ENCODE data around the gene KRT78. TPM values are rescaled to one million over a fixed set of nuclear protein-coding genes. Genes with fewer than 3 reads are reported as not detected.

Gene KRT78
- total RNA-seq = not detected in 2 replicates

GRCh38 chr12:52848661-52849255 is at the start of gene KRT78:
TSS of gene KRT78 (minus strand) at chr12:52848994. CDS start at chr12:52848930, 64 bp downstream.

GRCh38 chr12:52833922-52834726 is 14.7 kb downstream of the KRT78 start, which contains the start of gene KRT79:
TSS of gene KRT79 (minus strand) at chr12:52834311. CDS start at chr12:52834260, 51 bp downstream.

GRCh38 chr12:52813885-52814709 is 34.7 kb downstream of the KRT78 start, which contains the start of gene KRT4:
TSS of gene KRT4 (minus strand) at chr12:52814116. CDS start at chr12:52814058, 58 bp downstream.

GRCh38 chr12:52795694-52796428 is 52.9 kb downstream of the KRT78 start, which contains the start of gene KRT3:
TSS of gene KRT3 (minus strand) at chr12:52796117. CDS start at chr12:52796042, 75 bp downstream.

Other genes with a start within 250 kb of the KRT78 start
- not detected in 2 replicates for gene KRT72, start 247.5 kb downstream of the KRT78 start, total RNA-seq
- gene KRT73, start 230.4 kb downstream of the KRT78 start, total RNA-seq = not detected in 2 replicates
- not detected in 2 replicates for gene KRT2, start 196.8 kb downstream of the KRT78 start, total RNA-seq
- not detected in 2 replicates for gene KRT1, start 168.6 kb downstream of the KRT78 start, total RNA-seq
- gene KRT77, start 145.5 kb downstream of the KRT78 start, total RNA-seq = not detected in 2 replicates
- not detected in 2 replicates for gene KRT76, start 71.6 kb downstream of the KRT78 start, total RNA-seq
- gene KRT3, start 52.9 kb downstream of the KRT78 start, total RNA-seq = not detected in 2 replicates
- not detected in 2 replicates for gene KRT4, start 34.9 kb downstream of the KRT78 start, total RNA-seq
- not detected in 2 replicates for gene KRT79, start 14.7 kb downstream of the KRT78 start, total RNA-seq
- 32.7 and 229 TPM in 2 replicates for gene KRT8, start 56.1 kb upstream of the KRT78 start, total RNA-seq
- gene KRT18, start 100.1 kb upstream of the KRT78 start, total RNA-seq = 40.2 and 303 TPM in 2 replicates
- gene EIF4B, start 157.5 kb upstream of the KRT78 start, total RNA-seq = 476 and 883 TPM in 2 replicates
- 44.6 and 127 TPM in 2 replicates for gene TNS2, start 201.1 kb upstream of the KRT78 start, total RNA-seq
- 9.3 and 25.7 TPM in 2 replicates for gene SPRYD3, start 230.4 kb upstream of the KRT78 start, total RNA-seq
- gene IGFBP6, start 248.7 kb upstream of the KRT78 start, total RNA-seq = 162 and 1,029 TPM in 2 replicates

All from epithelial cell of alveolus of lung (primary cell).